Astrocyte of the hippocampus (primary cell): ENCODE measurements around the gene PIGC.
"Not testable (repeated sequence)": the region's sequence is repeated elsewhere in the genome, so short reads cannot be mapped to it uniquely, and the experiment has no call there.

Experiments used
- DNase-seq: peaks from one replicate; pipeline ENCODE4 v3.0.0; 2011; ENCODE audit warnings: low read depth, low spot score

Gene PIGC

GRCh38 chr1:172466795-172467407 is 23.0 kb upstream of the PIGC start:
- DNase-seq: peak; percentile 53

GRCh38 chr1:172465617-172466016 is 21.7 kb upstream of the PIGC start:
- no peak for DNase-seq

GRCh38 chr1:172460887-172461315 is 17.0 kb upstream of the PIGC start:
- peak; percentile 27 for DNase-seq

GRCh38 chr1:172460177-172460576 is 16.3 kb upstream of the PIGC start:
- DNase-seq: no peak

- DNase-seq: no peak
Measured at GRCh38 chr1:172457479-172458130, 13.7 kb upstream of the PIGC start.

GRCh38 chr1:172456344-172456769 is 12.5 kb upstream of the PIGC start:
- DNase-seq: no peak

GRCh38 chr1:172455451-172455850 is 11.6 kb upstream of the PIGC start:
- no peak for DNase-seq

- no peak for DNase-seq
Measured at GRCh38 chr1:172453607-172454006, 9.7 kb upstream of the PIGC start.

- no peak for DNase-seq
Measured at GRCh38 chr1:172453153-172453545, 9.3 kb upstream of the PIGC start.

- peak; percentile 17 for DNase-seq
Measured at GRCh38 chr1:172452536-172453152, 8.8 kb upstream of the PIGC start.

- peak; percentile 72 for DNase-seq
Measured at GRCh38 chr1:172451002-172451443, 7.2 kb upstream of the PIGC start.

- DNase-seq: peak; percentile 5
Measured at GRCh38 chr1:172450524-172450885, 6.6 kb upstream of the PIGC start.

GRCh38 chr1:172449585-172450523 is 6.0 kb upstream of the PIGC start:
- peak; percentile 76 for DNase-seq

- peak; percentile 36 for DNase-seq
Measured at GRCh38 chr1:172448995-172449584, 5.2 kb upstream of the PIGC start.

- DNase-seq: no peak
Measured at GRCh38 chr1:172447641-172448040, 3.8 kb upstream of the PIGC start.

- no peak for DNase-seq
Measured at GRCh38 chr1:172446547-172446946, 2.7 kb upstream of the PIGC start.

GRCh38 chr1:172442843-172443565 is 865 bp downstream of the PIGC start:
- DNase-seq: no peak

GRCh38 chr1:172442404-172442803 is 1.5 kb downstream of the PIGC start:
- no peak for DNase-seq

- DNase-seq: not testable (repeated sequence)
Measured at GRCh38 chr1:172437183-172437582, 6.7 kb downstream of the PIGC start.

- DNase-seq: no peak
Measured at GRCh38 chr1:172431721-172432192, 12.1 kb downstream of the PIGC start.

- DNase-seq: no peak
Measured at GRCh38 chr1:172431204-172431603, 12.7 kb downstream of the PIGC start.
